ENCODE data around the gene EYA2.
"Not testable (repeated sequence)": the region's sequence is repeated elsewhere in the genome, so short reads cannot be mapped to it uniquely, and the experiment has no call there.

The EYA2 gene

GRCh38 chr20:46894971-46895905 is 595 bp downstream of the EYA2 start:
- no peak for DNase-seq (ENCODE audit: low read depth in 2 of 2, low spot score in 1 of 2)

- DNase-seq (ENCODE audit: low read depth in 2 of 2, low spot score in 1 of 2), result no peak
Observed at GRCh38 chr20:46895906-46896242, 1.2 kb downstream of the EYA2 start.

- DNase-seq (ENCODE audit: low read depth in 2 of 2, low spot score in 1 of 2), result no peak
Observed at GRCh38 chr20:46897328-46897880, 2.8 kb downstream of the EYA2 start.

GRCh38 chr20:46898423-46898822 is 3.8 kb downstream of the EYA2 start:
- DNase-seq (ENCODE audit: low read depth in 2 of 2, low spot score in 1 of 2), result no peak

GRCh38 chr20:46899621-46900020 is 5.0 kb downstream of the EYA2 start:
- no peak for DNase-seq (ENCODE audit: low read depth in 2 of 2, low spot score in 1 of 2)

GRCh38 chr20:46900086-46900485 is 5.4 kb downstream of the EYA2 start:
- DNase-seq (ENCODE audit: low read depth in 2 of 2, low spot score in 1 of 2), result no peak

- no peak for DNase-seq (ENCODE audit: low read depth in 2 of 2, low spot score in 1 of 2)
Observed at GRCh38 chr20:46900826-46901225, 6.2 kb downstream of the EYA2 start.

- DNase-seq (ENCODE audit: low read depth in 2 of 2, low spot score in 1 of 2), result no peak
Observed at GRCh38 chr20:46901638-46902037, 7.0 kb downstream of the EYA2 start.

- DNase-seq (ENCODE audit: low read depth in 2 of 2, low spot score in 1 of 2), result no peak
Observed at GRCh38 chr20:46903256-46903655, 8.6 kb downstream of the EYA2 start.

- no peak for DNase-seq (ENCODE audit: low read depth in 2 of 2, low spot score in 1 of 2)
Observed at GRCh38 chr20:46903937-46904336, 9.3 kb downstream of the EYA2 start.

- DNase-seq (ENCODE audit: low read depth in 2 of 2, low spot score in 1 of 2), result no peak
Observed at GRCh38 chr20:46905364-46906125, 10.9 kb downstream of the EYA2 start.

GRCh38 chr20:46913329-46914044 is 18.8 kb downstream of the EYA2 start:
- DNase-seq (ENCODE audit: low read depth in 2 of 2, low spot score in 1 of 2), result no peak

GRCh38 chr20:46914789-46915379 is 20.2 kb downstream of the EYA2 start:
- DNase-seq (ENCODE audit: low read depth in 2 of 2, low spot score in 1 of 2), result no peak

GRCh38 chr20:46915575-46916257 is 21.1 kb downstream of the EYA2 start:
- no peak for DNase-seq (ENCODE audit: low read depth in 2 of 2, low spot score in 1 of 2)

- no peak for DNase-seq (ENCODE audit: low read depth in 2 of 2, low spot score in 1 of 2)
Observed at GRCh38 chr20:46916258-46916603, 21.6 kb downstream of the EYA2 start.

GRCh38 chr20:46917155-46917554 is 22.5 kb downstream of the EYA2 start:
- no peak for DNase-seq (ENCODE audit: low read depth in 2 of 2, low spot score in 1 of 2)

GRCh38 chr20:46920114-46920513 is 25.5 kb downstream of the EYA2 start:
- no peak for DNase-seq (ENCODE audit: low read depth in 2 of 2, low spot score in 1 of 2)

- not testable (repeated sequence) for DNase-seq (ENCODE audit: low read depth in 2 of 2, low spot score in 1 of 2)
Observed at GRCh38 chr20:46922841-46923240, 28.2 kb downstream of the EYA2 start.

- no peak for DNase-seq (ENCODE audit: low read depth in 2 of 2, low spot score in 1 of 2)
Observed at GRCh38 chr20:46923550-46923949, 28.9 kb downstream of the EYA2 start.

GRCh38 chr20:46928580-46929132 is 34.0 kb downstream of the EYA2 start:
- no peak for DNase-seq (ENCODE audit: low read depth in 2 of 2, low spot score in 1 of 2)

All from stimulated activated CD8-positive, alpha-beta memory T cell treated with anti-CD3 and anti-CD28 coated beads, Interleukin-4, amount 100 ng/mL, for 1 hour (primary cell).